ENCODE measurements around the gene CTBP1.

Gene CTBP1

DNA sequence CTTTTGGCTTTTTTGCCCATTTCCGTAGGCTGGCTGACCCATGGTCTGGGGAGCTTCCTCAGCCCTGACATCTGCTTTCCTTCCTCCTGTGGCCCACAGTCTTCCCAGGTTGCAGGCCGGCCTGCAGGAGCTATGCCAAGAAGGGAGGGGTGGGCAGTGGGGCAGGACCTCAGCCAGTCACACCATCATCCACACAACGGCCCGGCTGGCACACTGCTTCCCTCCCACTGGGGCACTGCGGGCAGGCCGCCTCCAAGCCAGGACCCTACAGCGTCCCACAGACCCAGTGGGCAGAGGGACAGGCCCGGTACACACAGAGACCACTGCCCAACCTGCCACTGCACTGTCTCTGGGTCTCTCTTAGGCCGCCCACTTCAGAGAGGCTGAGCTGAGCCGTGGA lies 38.0 kb downstream of the CTBP1 start:
- DNase-seq (ENCODE audit: low read depth, low spot score): no peak

GRCh38 chr4:1210241-1210841 lies 38.6 kb downstream of the CTBP1 start:
- no peak for DNase-seq (ENCODE audit: low read depth, low spot score)

DNA sequence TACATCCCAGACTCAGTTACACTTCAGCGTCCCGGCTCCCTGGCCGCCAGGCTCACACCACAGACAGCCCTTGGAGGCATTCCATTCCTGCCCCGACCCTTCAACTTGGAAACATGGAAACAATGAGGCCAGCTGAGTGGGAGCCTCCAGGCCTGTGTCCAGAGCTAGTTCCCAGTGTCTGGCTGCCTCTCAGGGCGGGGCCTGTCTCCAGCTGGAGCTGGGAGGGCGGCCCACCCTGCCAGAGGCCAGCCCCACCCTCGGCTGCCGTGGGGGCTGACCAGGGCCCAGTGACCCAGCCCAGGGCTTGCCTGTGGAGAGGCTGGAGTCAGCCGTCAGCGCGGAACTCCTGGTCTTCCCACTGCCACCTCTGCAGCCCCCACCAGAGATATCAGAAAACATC lies 39.1 kb downstream of the CTBP1 start:
- peak; percentile 59 for DNase-seq (ENCODE audit: low read depth, low spot score)

GRCh38 chr4:1208970-1209704 lies 39.8 kb downstream of the CTBP1 start:
- DNase-seq (ENCODE audit: low read depth, low spot score): no peak

DNA sequence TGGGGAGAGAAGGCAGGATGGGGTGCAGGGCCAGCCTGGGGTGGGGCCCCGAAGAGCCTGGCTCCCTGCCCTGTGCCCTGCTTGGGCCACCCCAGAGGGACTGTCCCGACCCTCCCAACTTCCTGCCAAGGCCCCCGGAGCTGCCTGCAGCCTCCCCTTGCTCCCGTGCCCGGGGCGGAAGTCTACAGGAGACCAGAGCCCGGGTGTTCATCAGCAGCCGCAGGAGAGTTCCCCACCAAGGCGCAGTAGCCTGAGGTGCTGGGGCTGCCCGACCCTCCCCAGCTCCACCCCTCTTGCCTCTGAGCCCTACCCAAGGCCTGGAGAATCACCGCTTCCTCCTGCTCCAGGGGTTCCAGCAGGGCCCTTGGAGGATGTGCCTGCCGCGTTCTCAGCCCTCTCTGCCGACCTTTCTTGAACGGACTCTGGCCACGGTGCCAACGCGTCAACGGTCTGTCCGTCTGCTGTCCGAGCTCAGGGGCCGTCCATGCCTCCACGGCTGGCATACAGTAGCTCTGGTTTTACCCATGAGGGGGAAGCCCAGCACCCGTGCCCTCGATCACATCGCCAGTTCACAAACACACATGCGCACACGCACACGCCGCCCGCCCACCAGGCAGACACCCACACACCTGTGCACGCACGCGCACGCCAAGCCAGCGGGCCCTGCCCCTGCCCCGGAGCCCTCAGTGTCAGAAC lies 40.5 kb downstream of the CTBP1 start:
- no peak for DNase-seq (ENCODE audit: low read depth, low spot score)

- DNase-seq (ENCODE audit: low read depth, low spot score): no peak
Observed at GRCh38 chr4:1207603-1208265, 41.2 kb downstream of the CTBP1 start.

DNA sequence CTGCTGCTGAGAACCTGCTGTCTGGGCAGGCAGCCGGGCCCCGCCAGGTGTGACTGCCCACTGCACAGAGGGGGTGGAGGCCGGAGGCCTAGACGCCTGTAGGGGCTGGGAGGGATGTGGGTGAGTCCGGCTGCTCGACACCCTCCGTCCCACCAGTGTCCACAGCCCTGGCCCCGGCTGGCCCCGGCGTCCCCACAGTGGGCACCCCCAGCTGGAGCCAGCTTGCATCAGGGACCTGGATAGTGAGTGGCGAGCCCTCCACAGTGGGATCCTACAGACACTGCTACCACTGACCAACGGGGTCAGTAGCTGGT lies 41.8 kb downstream of the CTBP1 start:
- no peak for DNase-seq (ENCODE audit: low read depth, low spot score)

DNA sequence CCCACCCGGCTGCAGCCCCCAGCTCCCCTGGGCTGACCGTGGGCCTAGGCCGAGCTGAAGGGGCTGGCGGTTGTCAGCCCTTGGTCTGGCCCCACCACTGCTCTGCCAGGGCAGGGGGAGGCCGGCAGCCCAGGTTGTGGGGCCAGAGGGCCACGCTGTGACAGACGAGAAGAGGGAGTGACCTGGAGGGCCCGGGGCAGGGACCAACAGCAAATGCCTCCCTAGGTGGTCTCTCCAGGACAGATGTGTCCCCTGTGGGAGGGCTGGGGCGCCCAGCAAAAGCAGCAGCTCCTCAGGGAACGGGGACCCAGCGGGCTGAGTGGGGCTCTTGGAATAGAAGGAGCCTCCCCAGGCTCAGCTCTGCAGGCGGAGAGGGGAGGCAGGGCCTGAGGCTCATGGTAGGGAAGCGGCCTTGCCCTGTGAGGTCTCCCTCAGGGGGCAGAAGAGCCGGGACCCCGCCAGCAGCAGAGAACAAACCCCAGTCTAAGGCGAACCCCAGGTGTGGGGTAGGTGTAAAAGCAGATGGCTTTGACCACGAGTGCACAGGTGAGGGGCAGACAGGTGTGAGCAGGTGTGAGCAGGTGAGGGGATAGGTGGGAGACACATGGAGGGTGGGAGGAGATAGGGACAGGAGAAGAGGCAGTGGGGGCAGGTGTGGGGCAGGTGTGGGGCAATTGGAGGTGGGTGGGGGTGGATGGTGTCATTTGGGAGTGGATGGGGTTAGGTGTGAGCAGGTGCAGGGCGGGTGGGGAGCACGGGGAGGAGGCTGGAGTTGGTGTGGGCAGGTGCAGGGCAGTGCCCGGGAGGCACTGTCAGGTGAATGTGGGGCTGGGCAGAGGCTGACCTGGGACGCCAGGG lies 42.4 kb downstream of the CTBP1 start:
- no peak for DNase-seq (ENCODE audit: low read depth, low spot score)

DNA sequence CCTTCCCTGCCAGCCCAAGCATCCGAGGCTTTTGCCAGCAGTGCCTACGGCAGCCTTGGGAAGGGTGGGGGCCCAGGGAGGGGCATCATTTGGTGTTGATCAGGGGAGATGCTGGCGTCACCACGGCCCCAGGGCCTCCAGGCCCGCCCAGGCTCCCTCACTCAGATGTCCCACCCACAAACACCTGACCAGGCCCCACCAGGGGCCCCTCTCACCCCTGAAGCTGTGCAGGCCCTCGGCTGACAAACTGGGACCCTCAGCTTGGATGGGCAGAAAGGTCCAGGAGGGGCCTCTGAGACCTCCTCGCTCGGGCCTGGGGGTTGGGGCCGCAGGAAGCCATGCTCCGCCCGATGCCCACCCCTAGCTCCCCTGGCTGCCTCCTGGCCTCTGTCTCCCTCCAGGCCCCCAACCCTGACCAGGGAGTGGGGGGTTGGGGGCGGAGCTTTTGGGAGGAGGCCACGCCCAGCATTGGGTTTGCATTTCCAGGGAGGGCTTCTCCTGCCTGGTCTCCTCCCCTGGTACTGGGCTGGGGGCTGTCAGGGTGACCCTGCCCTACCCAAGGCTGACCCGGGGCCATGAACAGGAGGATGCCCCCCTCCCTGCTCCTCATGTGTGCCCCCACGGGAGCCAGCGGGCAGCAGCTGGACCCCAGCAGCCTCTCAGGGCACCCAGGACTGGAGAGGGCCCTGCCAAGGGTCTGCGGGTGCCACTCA lies 43.2 kb downstream of the CTBP1 start:
- no peak for DNase-seq (ENCODE audit: low read depth, low spot score)

DNA sequence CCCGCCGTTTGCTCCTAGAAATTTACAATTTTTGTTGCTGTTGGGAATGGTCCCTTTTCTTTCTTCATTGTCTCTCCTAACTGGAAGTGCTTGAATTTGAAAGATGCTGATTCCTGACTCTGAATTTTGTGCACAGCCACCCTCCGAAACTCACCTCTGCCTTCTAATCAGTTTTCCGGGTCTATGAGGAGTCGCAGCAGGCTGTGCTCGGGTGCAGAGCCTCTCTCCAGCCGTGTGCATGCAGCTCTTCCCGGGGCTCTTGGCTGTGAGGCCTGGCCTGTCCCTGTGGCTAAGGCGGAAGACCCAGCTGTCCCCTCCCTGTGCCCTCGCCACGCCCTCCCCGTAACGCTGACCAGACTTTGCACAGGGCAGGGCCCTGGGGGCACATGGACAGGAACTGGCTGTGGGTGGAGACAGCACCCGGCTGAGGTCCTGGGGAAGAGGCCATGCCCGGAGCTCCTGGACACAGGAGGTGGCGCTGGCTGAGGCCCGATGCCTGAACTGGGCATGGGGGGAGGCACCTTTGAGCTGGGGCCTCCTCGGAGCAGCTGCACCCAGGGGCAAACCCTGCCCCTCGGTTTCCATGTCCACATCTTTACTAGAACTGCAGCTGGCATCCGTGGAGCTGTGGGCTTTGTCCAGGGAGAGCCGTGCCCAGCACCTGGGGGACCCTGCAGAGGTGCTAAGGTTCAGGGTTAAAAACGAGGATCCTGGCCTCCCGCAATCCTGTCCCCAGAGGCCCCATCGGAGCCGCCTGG lies 43.9 kb downstream of the CTBP1 start:
- DNase-seq (ENCODE audit: low read depth, low spot score): no peak

DNA sequence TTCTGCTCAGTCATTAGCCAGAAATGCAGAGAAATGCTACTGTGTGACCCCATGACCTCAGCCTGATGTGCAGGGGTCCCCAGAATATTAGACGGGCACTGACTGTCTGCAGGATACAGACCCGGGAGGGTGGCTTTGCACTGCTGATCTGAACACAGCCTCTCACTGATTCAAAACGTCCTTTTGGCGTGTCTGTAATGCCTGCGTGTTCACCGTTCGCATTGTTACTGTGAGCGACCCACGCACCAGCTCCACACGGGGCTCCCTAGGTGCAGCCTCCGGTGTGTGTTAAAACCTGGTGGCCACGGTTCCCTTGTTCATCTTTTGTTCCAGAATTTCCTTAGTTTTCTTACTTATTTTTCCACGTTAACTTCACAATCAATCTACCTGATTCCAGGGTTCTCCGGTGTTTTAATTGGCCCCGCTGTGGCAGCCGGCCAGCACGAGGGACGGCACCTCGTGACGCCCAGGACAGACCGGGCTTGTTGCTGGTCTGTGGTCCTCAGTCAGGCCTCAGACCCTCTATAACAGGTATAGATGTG lies 44.6 kb downstream of the CTBP1 start:
- no peak for DNase-seq (ENCODE audit: low read depth, low spot score)

DNA sequence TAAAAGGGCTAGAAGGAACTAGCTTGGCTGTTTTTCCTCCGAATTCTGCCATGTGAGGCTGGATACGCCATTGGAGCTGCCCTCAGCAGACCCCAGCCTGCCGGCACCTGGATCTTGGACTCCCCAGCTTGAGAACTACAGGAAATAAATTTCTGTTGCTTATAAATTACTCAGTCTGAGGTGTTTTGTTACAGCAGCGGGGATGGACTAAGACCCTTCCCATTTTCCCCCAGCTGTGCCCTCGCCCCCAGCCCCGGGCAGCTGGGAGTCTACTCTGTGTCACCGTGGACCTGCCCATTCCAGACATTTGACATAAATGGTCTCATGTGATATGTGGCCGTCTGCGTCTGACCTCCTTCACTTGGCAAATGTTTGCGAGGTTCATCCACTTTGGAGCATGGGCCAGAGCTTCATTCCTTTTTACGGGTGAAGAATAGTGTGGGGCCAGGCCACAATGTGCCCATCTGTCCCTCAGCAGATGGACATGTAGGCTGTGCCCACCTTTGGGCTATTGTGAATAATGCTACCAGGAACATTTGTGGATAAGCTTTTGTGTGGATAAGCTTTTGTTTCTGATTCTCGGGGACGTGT lies 45.8 kb downstream of the CTBP1 start:
- no peak for DNase-seq (ENCODE audit: low read depth, low spot score)

- DNase-seq (ENCODE audit: low read depth, low spot score): no peak
Observed at GRCh38 chr4:1202526-1203011, 46.4 kb downstream of the CTBP1 start.

GRCh38 chr4:1201851-1202525 lies 46.9 kb downstream of the CTBP1 start:
- DNase-seq (ENCODE audit: low read depth, low spot score): no peak

GRCh38 chr4:1200425-1201035 lies 48.4 kb downstream of the CTBP1 start:
- peak; percentile 55 for DNase-seq (ENCODE audit: low read depth, low spot score)

DNA sequence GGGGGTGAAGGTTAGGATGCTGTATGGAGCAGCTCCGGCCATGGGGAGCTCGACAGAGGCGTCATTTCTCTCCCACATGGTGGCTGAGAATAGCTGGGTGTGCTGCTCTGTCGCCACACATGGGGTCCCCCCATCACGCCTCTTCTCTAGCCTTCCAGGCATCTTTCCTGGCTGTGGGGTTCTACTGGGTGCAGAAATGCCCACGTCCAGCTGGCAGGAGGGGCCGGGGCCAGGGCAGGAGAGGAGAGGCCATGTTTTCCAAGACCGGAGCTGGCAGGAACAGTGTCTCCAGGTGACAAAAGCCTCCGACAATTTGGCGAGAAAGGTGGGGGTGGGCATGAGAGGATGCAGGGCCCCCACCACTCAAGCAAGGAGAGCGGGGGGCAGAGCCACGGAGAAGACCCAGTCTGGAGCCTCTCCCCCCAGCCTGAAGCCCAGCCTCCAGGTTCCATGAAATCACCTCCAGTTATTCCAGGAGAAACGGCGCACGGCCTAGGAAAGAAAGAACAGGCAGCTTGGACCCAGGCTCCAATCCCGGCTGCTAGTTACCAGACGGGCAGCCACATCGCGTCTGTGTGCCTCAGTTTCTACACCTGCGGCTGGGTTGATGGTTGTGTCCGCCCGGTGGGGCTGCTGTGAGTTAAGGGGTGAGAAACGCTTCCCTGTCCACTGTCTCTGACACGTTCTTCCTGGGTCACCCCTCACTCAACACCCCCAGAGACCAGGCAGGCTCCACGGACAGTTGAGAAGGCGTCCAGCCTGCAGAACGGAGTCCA lies 49.2 kb downstream of the CTBP1 start:
- no peak for DNase-seq (ENCODE audit: low read depth, low spot score)

DNA sequence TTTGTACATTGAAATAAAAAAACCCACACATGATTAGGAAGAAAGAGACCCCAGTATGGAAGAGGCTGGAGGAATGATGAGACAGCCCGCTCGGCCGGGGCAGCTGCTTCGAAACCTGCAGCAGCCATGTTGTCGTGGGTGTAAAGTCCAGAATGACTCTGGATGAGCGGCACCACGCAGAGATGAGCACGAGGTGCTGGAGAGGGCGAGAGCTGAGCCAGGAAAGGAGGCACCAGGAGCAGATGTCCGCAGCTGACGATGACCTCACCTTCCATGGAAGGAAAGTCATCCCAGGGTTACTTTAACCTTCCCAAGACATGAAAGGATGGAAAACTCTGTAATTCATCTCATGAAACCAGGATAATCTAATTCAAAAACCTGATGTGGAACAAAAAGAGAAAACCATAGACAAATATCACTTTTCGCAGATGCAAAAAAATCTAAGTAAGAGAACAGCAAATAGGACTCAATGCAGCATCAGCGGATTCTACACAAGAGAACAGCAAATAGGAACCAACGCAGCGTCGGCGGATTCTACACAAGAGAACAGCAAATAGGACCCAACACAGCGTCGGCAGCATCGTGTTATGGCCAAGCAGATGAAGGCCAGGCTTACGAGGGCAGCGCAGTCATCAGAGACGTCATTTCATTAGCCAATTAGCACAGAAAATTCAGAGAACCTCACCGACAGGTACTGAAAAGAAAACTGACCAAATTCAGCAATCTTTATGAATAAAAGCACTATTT lies 50.7 kb downstream of the CTBP1 start:
- no peak for DNase-seq (ENCODE audit: low read depth, low spot score)
